ENCODE measurements around the gene GP5.

The GP5 gene

GRCh38 chr3:194383276-194383940, 15.7 kb downstream of the GP5 start:
- peak overlapping the region; percentile 50 for H3K18ac ChIP-seq (ENCODE audit: low read length)
- no peak overlapping the region for H3K9ac ChIP-seq (ENCODE audit: low read depth, low read length, poor library complexity)
- no peak overlapping the region for H2BK12ac ChIP-seq (ENCODE audit: low read length)
- no peak overlapping the region for H3K14ac ChIP-seq (ENCODE audit: low read length)
- peaks cover 0 to 16% (median 0%) of the 10 kb centered on the region in 3 experiments for H3K27me3 ChIP-seq (ENCODE audit: control insufficient read depth in 3 of 3, insufficient read depth in 3 of 3, low read depth in 1 of 3, low read length in 3 of 3)
- no peaks in the 10 kb centered on the region for H3K36me3 ChIP-seq (replicated peaks in 1 of 2; ENCODE audit: control insufficient read depth in 2 of 2, insufficient read depth in 2 of 2, low read length in 2 of 2)
- H2BK120ac ChIP-seq (ENCODE audit: low read depth, low read length) = no peak overlapping the region
- H3K9me3 ChIP-seq (replicated peaks in 1 of 2; ENCODE audit: control insufficient read depth in 2 of 2, insufficient read depth in 1 of 2, low read depth in 1 of 2, low read length in 2 of 2) = peaks cover 0 to 5% of the 10 kb centered on the region in 2 donors
- H3K23ac ChIP-seq (ENCODE audit: low read depth, low read length, poor library complexity) = no peak overlapping the region
- WGBS, 2 donors (ENCODE audit: extremely low coverage in 2 of 2, insufficient read length in 2 of 2, insufficient replicate concordance in 1 of 2) = no CpG with 5 or more reads among the region's 14 CpGs
- no peak for DNase-seq (ENCODE audit: low spot score)
- H2AK5ac ChIP-seq (ENCODE audit: low read depth, low read length) = peak overlapping the region; percentile 1
- no peak overlapping the region for H4K91ac ChIP-seq (ENCODE audit: low read depth, low read length, poor library complexity)
- H2AFZ ChIP-seq (ENCODE audit: low read length) = no peak overlapping the region
- no peak overlapping the region for H3K27ac ChIP-seq (replicated peaks; ENCODE audit: low read length)
- no peak overlapping the region for H3K4ac ChIP-seq (ENCODE audit: low read length)
- no peak overlapping the region for H3K4me2 ChIP-seq (ENCODE audit: insufficient read depth, low read length, poor library complexity, severe bottlenecking)
- H4K8ac ChIP-seq (ENCODE audit: low read depth, low read length) = no peak overlapping the region
- no peak overlapping the region for H3K4me3 ChIP-seq (ENCODE audit: low read length in 2 of 2)
- H2BK5ac ChIP-seq (ENCODE audit: low read length) = no peak overlapping the region
- H3K4me1 ChIP-seq (ENCODE audit: control insufficient read depth in 2 of 2, insufficient read depth in 1 of 2, low read depth in 1 of 2, low read length in 2 of 2) = peaks cover 6 to 28% of the 10 kb centered on the region in 2 donors
- no peaks in the 10 kb centered on the region for H3K79me1 ChIP-seq (ENCODE audit: low read depth, low read length)
- no peak overlapping the region for H2BK15ac ChIP-seq (ENCODE audit: low read length)

GRCh38 chr3:194382892-194383223, 16.2 kb downstream of the GP5 start:
- H4K8ac ChIP-seq (ENCODE audit: low read depth, low read length) = no peak overlapping the region
- H2BK5ac ChIP-seq (ENCODE audit: low read length) = no peak overlapping the region
- no peak overlapping the region for H4K91ac ChIP-seq (ENCODE audit: low read depth, low read length, poor library complexity)
- no peak overlapping the region for H2BK120ac ChIP-seq (ENCODE audit: low read depth, low read length)
- no peak overlapping the region for H2AFZ ChIP-seq (ENCODE audit: low read length)
- no peak overlapping the region for H3K23ac ChIP-seq (ENCODE audit: low read depth, low read length, poor library complexity)
- peak overlapping the region; percentile 73 for H3K18ac ChIP-seq (ENCODE audit: low read length)
- H3K27ac ChIP-seq (replicated peaks; ENCODE audit: low read length) = peak overlapping the region; percentile 2
- H3K4me1 ChIP-seq (ENCODE audit: control insufficient read depth in 2 of 2, insufficient read depth in 1 of 2, low read depth in 1 of 2, low read length in 2 of 2) = peaks cover 6 to 28% of the 10 kb centered on the region in 2 donors
- peak overlapping the region; percentile 1 for H2AK5ac ChIP-seq (ENCODE audit: low read depth, low read length)
- no CpG with 5 or more reads among the region's 9 CpGs for WGBS, 2 donors (ENCODE audit: extremely low coverage in 2 of 2, insufficient read length in 2 of 2, insufficient replicate concordance in 1 of 2)
- no peaks in the 10 kb centered on the region for H3K36me3 ChIP-seq (replicated peaks in 1 of 2; ENCODE audit: control insufficient read depth in 2 of 2, insufficient read depth in 2 of 2, low read length in 2 of 2)
- no peaks in the 10 kb centered on the region for H3K79me1 ChIP-seq (ENCODE audit: low read depth, low read length)
- H3K27me3 ChIP-seq (ENCODE audit: control insufficient read depth in 3 of 3, insufficient read depth in 3 of 3, low read depth in 1 of 3, low read length in 3 of 3) = peaks cover 0 to 16% (median 0%) of the 10 kb centered on the region in 3 experiments
- no peak overlapping the region for H3K9ac ChIP-seq (ENCODE audit: low read depth, low read length, poor library complexity)
- no peak overlapping the region for H3K4me2 ChIP-seq (ENCODE audit: insufficient read depth, low read length, poor library complexity, severe bottlenecking)
- DNase-seq (ENCODE audit: low spot score) = no peak
- no peak overlapping the region for H3K4me3 ChIP-seq (ENCODE audit: low read length in 2 of 2)
- no peak overlapping the region for H2BK15ac ChIP-seq (ENCODE audit: low read length)
- H3K14ac ChIP-seq (ENCODE audit: low read length) = no peak overlapping the region
- no peak overlapping the region for H3K4ac ChIP-seq (ENCODE audit: low read length)
- H2BK12ac ChIP-seq (ENCODE audit: low read length) = no peak overlapping the region
- H3K9me3 ChIP-seq (replicated peaks in 1 of 2; ENCODE audit: control insufficient read depth in 2 of 2, insufficient read depth in 1 of 2, low read depth in 1 of 2, low read length in 2 of 2) = peaks cover 0 to 5% of the 10 kb centered on the region in 2 donors

- Histone ChIP-seq H3K18ac (ENCODE audit: low read length) (peak overlapping the region; percentile 73), H3K4me1 (ENCODE audit: control insufficient read depth in 2 of 2, insufficient read depth in 1 of 2, low read depth in 1 of 2, low read length in 2 of 2) (peaks cover 6 to 28% of the 10 kb centered on the region in 2 donors), H3K36me3 (replicated peaks in 1 of 2; ENCODE audit: control insufficient read depth in 2 of 2, insufficient read depth in 2 of 2, low read length in 2 of 2) (no peaks in the 10 kb centered on the region), H3K4ac (ENCODE audit: low read length) (no peak overlapping the region), H3K9ac (ENCODE audit: low read depth, low read length, poor library complexity) (no peak overlapping the region), H2BK120ac (ENCODE audit: low read depth, low read length) (no peak overlapping the region), H4K91ac (ENCODE audit: low read depth, low read length, poor library complexity) (no peak overlapping the region), H4K8ac (ENCODE audit: low read depth, low read length) (no peak overlapping the region), H3K9me3 (replicated peaks in 1 of 2; ENCODE audit: control insufficient read depth in 2 of 2, insufficient read depth in 1 of 2, low read depth in 1 of 2, low read length in 2 of 2) (peaks cover 0 to 5% of the 10 kb centered on the region in 2 donors), H3K27ac (replicated peaks; ENCODE audit: low read length) (no peak overlapping the region), H3K79me1 (ENCODE audit: low read depth, low read length) (no peaks in the 10 kb centered on the region), H3K23ac (ENCODE audit: low read depth, low read length, poor library complexity) (no peak overlapping the region), H3K14ac (ENCODE audit: low read length) (no peak overlapping the region), H2BK5ac (ENCODE audit: low read length) (no peak overlapping the region), H3K4me3 (ENCODE audit: low read length in 2 of 2) (no peak overlapping the region), H2BK15ac (ENCODE audit: low read length) (peak overlapping the region; percentile 79), H3K27me3 (ENCODE audit: control insufficient read depth in 3 of 3, insufficient read depth in 3 of 3, low read depth in 1 of 3, low read length in 3 of 3) (peaks cover 0 to 16% (median 0%) of the 10 kb centered on the region in 3 experiments), H3K4me2 (ENCODE audit: insufficient read depth, low read length, poor library complexity, severe bottlenecking) (no peak overlapping the region), H2BK12ac (ENCODE audit: low read length) (no peak overlapping the region), H2AK5ac (ENCODE audit: low read depth, low read length) (peak overlapping the region; percentile 69), H2AFZ (ENCODE audit: low read length) (no peak overlapping the region)
- no peak for DNase-seq (ENCODE audit: low spot score)
- no CpG with 5 or more reads among the region's 20 CpGs for WGBS, 2 donors (ENCODE audit: extremely low coverage in 2 of 2, insufficient read length in 2 of 2, insufficient replicate concordance in 1 of 2)
These were observed 16.7 kb downstream of the GP5 start for GRCh38 chr3:194382196-194382891.

- Histone ChIP-seq H3K4me3 (ENCODE audit: low read length in 2 of 2) (no peak overlapping the region), H3K36me3 (replicated peaks in 1 of 2; ENCODE audit: control insufficient read depth in 2 of 2, insufficient read depth in 2 of 2, low read length in 2 of 2) (no peaks in the 10 kb centered on the region), H3K14ac (ENCODE audit: low read length) (no peak overlapping the region), H3K4ac (ENCODE audit: low read length) (no peak overlapping the region), H3K23ac (ENCODE audit: low read depth, low read length, poor library complexity) (no peak overlapping the region), H4K91ac (ENCODE audit: low read depth, low read length, poor library complexity) (no peak overlapping the region), H2AFZ (ENCODE audit: low read length) (no peak overlapping the region), H2AK5ac (ENCODE audit: low read depth, low read length) (no peak overlapping the region), H3K9ac (ENCODE audit: low read depth, low read length, poor library complexity) (no peak overlapping the region), H4K8ac (ENCODE audit: low read depth, low read length) (no peak overlapping the region), H3K4me1 (ENCODE audit: control insufficient read depth in 2 of 2, insufficient read depth in 1 of 2, low read depth in 1 of 2, low read length in 2 of 2) (peaks cover 6 to 25% of the 10 kb centered on the region in 2 donors), H2BK120ac (ENCODE audit: low read depth, low read length) (no peak overlapping the region), H3K27ac (replicated peaks; ENCODE audit: low read length) (no peak overlapping the region), H3K18ac (ENCODE audit: low read length) (peak overlapping the region; percentile 79), H3K79me1 (ENCODE audit: low read depth, low read length) (no peaks in the 10 kb centered on the region), H3K4me2 (ENCODE audit: insufficient read depth, low read length, poor library complexity, severe bottlenecking) (no peak overlapping the region), H2BK15ac (ENCODE audit: low read length) (no peak overlapping the region), H2BK12ac (ENCODE audit: low read length) (no peak overlapping the region), H3K9me3 (replicated peaks in 1 of 2; ENCODE audit: control insufficient read depth in 2 of 2, insufficient read depth in 1 of 2, low read depth in 1 of 2, low read length in 2 of 2) (peaks cover 0 to 5% of the 10 kb centered on the region in 2 donors), H3K27me3 (ENCODE audit: control insufficient read depth in 3 of 3, insufficient read depth in 3 of 3, low read depth in 1 of 3, low read length in 3 of 3) (peaks cover 0 to 16% (median 0%) of the 10 kb centered on the region in 3 experiments), H2BK5ac (ENCODE audit: low read length) (no peak overlapping the region)
- WGBS, 2 donors (ENCODE audit: extremely low coverage in 2 of 2, insufficient read length in 2 of 2, insufficient replicate concordance in 1 of 2) = no CpG with 5 or more reads among the region's 17 CpGs
- no peak for DNase-seq (ENCODE audit: low spot score)
These were observed 17.6 kb downstream of the GP5 start for GRCh38 chr3:194381460-194381875.

Data from neuronal stem cell (in vitro differentiated cells).